ENCODE data around the gene SNX8. TPM values are rescaled to one million over a fixed set of nuclear protein-coding genes. Genes with fewer than 3 reads are reported as not detected.

Gene SNX8
- total and polyA plus RNA-seq, 2 of the 4 experiments (the other 2 are of a cell fraction): 7.7 to 55.9 TPM

DNA sequence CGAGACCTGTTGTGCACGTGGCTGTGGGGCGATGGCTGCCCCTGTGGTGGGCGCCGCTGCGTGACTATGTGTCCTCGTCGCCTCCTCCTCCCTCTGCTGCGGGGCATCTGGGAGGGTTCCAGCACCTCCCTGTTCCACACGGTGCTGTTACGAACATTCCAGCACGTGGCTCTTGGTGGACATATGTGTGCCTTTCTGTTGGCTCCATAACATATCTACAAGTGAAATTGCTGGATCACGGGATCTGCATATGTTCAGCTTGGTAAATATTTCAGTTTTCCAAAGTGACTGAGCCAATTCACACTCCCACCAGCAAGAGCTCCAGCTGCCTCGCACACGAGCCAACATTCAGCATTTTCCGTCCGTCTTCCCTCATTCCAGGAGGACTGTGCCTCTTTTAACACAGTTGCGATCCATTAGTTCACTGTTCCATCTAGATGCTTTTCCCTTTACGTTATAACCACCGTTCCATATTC lies 25.1 kb downstream of the SNX8 start:
- H3K14ac ChIP-seq (replicated peaks; ENCODE audit: low read depth, low read length): no peak overlapping the region
- H2BK20ac ChIP-seq (ENCODE audit: low read depth, low read length): no peak overlapping the region
- intact Hi-C loops (cut with micrococcal nuclease): no loop called here
- no peak overlapping the region for H4K8ac ChIP-seq (ENCODE audit: low read depth in 2 of 2, low read length in 2 of 2)
- dilution Hi-C loops (cut with HindIII; ENCODE audit: low sequenced_read_pairs, unreplicated experiment): no loop called here
- DNase-seq (no peak), ATAC-seq (ENCODE audit: low read depth) (no peak)
- H3K9ac ChIP-seq (ENCODE audit: low read depth, low read length): no peak overlapping the region
- ChIA-PET CTCF (no interaction called here), POLR2A (ENCODE audit: unreplicated experiment) (no interaction called here)
- no TSS peak for BruUV-seq (replicated peaks)
- no peaks in the 10 kb centered on the region for H3K36me3 ChIP-seq (ENCODE audit: control insufficient read depth, insufficient read depth, low read length)
- TF ChIP-seq RFX5 (IDR thresholded peaks at IDR 0.05; ENCODE audit: low read depth, low read length) (no peak), CTCF (conservative IDR thresholded peaks at IDR 0.05; ENCODE audit: low read depth, low read length) (no peak), MXI1 (IDR thresholded peaks at IDR 0.05; ENCODE audit: borderline replicate concordance, low read depth, low read length) (no peak), MAZ (IDR thresholded peaks at IDR 0.05; ENCODE audit: borderline replicate concordance, low read depth, low read length) (no peak)
- H3K18ac ChIP-seq (ENCODE audit: low read depth, low read length): no peak overlapping the region
- peaks cover 10% of the 10 kb centered on the region for H3K9me1 ChIP-seq (ENCODE audit: insufficient read depth, low read length)
- no peak overlapping the region for H4K91ac ChIP-seq (ENCODE audit: insufficient read depth, low read depth, low read length)
- 71% methylated on average over 7 of the region's 20 CpGs; no CpG with 5 or more reads in 1 of the 2 experiments for WGBS, 2 experiments (ENCODE audit: extremely low coverage in 2 of 2, insufficient read length in 1 of 2)
- H4K5ac ChIP-seq (ENCODE audit: low read depth, low read length): no peak overlapping the region
- no peak overlapping the region for H2AFZ ChIP-seq (replicated peaks; ENCODE audit: low read length, poor library complexity)
- H3K9me3 ChIP-seq (ENCODE audit: control insufficient read depth, insufficient read depth, low read length): no peaks in the 10 kb centered on the region
- peaks cover 3% of the 10 kb centered on the region; the same call in 1 of the 2 replicates for H4K20me1 ChIP-seq (ENCODE audit: insufficient read depth, low read length)
- H2BK15ac ChIP-seq (ENCODE audit: low read depth, low read length): no peak overlapping the region
- H2BK120ac ChIP-seq (ENCODE audit: low read depth, low read length): no peak overlapping the region
- H3K4me2 ChIP-seq (ENCODE audit: low read depth, low read length): no peak overlapping the region
- no peaks in the 10 kb centered on the region for H3K27me3 ChIP-seq (ENCODE audit: control insufficient read depth, insufficient read depth, low read length)
- no peak overlapping the region for H3K56ac ChIP-seq (ENCODE audit: extremely low read depth, insufficient read depth, low read length)
- no peaks in the 10 kb centered on the region for H3K4me1 ChIP-seq (ENCODE audit: control insufficient read depth, insufficient read depth, low read length)
- no peak overlapping the region for H2AK9ac ChIP-seq (replicated peaks; ENCODE audit: low read depth, low read length, poor library complexity)
- no peak overlapping the region for H3K23ac ChIP-seq (ENCODE audit: low read depth, low read length)
- no peak overlapping the region for H3K4ac ChIP-seq (ENCODE audit: low read depth, low read length)
- H2BK5ac ChIP-seq (ENCODE audit: low read depth, low read length, poor library complexity, severe bottlenecking): no peak overlapping the region
- no peak overlapping the region for H2AK5ac ChIP-seq (ENCODE audit: low read depth, low read length)
- no peak overlapping the region for H3K27ac ChIP-seq (ENCODE audit: insufficient read depth, low read length)
- in situ Hi-C loops (cut with MboI; ENCODE audit: low sequenced_read_pairs): no loop called here
- no peak overlapping the region for H3K4me3 ChIP-seq (ENCODE audit: insufficient read depth, low read depth, low read length)
- peaks cover 10 to 53% of the 10 kb centered on the region in 2 experiments; a peak in 3 of 4 replicates for H3K79me1 ChIP-seq (ENCODE audit: low read depth in 1 of 2, low read length in 2 of 2)

Measured in IMR-90 (cell line).